ENCODE measurements around the gene PTPN4.

The PTPN4 gene

DNA sequence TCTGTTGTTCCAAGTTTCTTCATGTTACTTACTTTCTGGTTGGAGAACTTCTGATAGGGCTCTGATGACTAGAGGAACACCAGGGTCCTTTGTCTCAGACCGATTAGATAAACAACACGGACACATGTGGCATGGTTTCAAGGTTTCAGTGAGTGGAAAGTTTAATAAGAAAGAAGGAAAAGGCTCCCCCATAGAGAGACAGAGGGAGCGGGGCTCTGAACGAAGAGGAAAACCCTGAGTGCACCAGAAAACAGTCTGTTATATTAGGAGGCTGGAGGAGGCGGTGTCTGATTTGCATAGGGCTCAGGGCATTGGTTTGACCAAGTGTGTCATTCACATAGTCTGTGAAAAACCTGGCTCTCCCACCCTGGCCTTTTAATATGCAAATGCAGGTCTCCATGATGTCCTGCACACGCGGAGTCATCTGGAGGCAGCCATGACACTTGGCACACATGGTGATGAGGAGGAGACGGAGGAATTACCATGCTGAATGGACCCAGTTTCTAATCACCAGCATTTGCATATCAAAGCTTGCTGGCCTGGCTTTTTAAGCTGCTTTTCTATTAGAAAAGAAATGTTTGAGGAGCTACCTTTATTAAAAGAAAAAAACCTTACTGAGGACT, 94.2 kb downstream of the PTPN4 start:
- no peak for DNase-seq (ENCODE audit: low read depth in 2 of 3, low spot score in 1 of 3)

DNA sequence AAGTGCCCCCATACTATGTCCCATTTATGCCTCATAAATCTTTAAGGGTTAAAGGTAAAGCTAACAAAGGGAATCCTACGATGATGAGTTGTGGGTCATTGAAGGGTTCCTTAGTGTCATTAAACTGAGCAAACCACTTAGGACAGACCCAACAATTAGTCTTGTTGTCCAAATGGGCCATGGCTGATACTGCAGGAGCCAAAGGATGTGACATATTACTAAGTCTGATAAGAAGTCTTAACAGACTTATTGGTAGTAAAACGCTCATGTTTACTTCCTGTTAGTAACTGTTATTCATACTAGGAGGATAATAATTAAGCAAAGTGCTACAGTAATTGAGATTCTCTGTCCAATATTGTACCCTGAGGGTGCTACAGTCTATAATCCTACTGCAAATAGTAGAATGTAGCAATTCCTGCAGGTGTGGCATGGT, 96.8 kb downstream of the PTPN4 start:
- DNase-seq (ENCODE audit: low read depth in 2 of 3, low spot score in 1 of 3): no peak

DNA sequence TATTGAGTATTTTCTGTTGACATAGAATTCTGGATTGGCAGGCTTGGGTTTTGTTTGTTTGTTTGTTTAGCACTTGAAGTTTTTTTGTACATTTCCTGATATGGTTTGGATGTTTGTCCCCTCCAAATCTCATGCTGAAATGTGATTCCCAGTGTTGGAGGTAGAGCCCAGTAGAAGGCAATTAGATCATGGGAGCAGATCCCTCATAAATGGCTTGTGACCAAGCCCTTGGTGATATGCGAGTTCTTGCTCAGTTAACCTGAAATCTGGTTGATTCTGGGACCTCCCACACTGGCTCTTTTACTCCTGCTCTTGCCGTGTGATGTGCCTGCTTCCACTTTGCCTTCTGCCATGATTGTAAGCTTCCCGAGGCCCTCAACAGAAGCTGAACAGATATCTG, 98.0 kb downstream of the PTPN4 start:
- no peak for DNase-seq (ENCODE audit: low read depth in 2 of 3, low spot score in 1 of 3)

- no peak for DNase-seq (ENCODE audit: low read depth in 2 of 3, low spot score in 1 of 3)
Observed at GRCh38 chr2:119859528-119859927, 99.8 kb downstream of the PTPN4 start.

- DNase-seq (ENCODE audit: low read depth in 2 of 3, low spot score in 1 of 3): no peak
Observed at GRCh38 chr2:119860924-119861323, 101.2 kb downstream of the PTPN4 start.

DNA sequence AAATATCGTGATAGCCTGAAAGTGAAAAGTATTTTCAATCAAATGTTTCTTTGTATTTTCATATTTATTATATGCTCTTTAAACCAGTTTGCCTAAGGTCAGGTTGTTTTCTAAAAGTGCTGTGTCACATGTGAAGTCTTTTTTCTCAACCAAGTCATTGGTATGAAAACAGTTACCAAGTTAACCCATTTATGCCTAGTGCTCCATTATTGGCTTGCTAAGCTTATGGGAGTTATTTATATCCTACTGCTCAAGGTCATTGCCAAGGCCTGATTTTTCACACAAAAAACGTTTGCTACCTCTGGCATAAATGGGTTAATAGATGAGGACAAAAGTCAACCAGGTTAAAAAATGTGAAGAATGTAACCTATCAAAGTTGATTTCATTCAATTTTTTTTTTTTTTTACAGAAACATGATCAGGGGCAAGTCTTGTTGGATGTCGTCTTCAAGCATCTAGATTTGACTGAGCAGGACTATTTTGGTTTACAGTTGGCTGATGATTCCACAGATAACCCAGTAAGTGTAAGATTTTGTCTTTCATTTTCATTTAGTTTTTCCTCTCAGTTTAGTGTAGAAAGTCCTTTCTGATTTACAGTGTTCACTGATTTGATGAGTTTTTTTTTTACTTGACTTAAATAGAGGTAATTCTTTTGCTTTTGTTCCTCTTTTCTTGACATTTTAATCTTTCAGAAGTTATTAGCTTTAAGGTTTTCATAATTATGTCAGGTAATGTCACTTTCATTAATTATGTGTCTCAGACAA, 102.6 kb downstream of the PTPN4 start:
- no peak for DNase-seq (ENCODE audit: low read depth in 2 of 3, low spot score in 1 of 3)

DNA sequence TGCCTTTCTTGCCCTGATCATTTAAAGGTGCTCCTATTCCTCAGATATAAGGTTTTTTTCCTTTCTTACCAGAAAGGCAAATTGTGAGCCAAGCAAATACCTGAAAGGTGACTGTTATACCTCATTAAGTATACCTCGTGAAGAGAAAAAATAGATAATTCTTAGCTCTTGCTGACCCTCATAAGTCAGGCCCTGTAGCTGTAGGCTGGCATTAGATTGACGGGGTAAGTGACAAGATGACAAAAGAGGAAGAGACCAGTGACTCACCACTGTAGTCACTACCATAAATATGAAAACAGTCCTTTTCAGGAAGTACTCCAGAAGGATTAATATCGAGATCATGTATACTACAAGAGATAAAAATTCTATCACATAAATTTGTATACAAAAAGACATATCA, 104.6 kb downstream of the PTPN4 start:
- peak in 1 of 3 donors; percentile 1 for DNase-seq (ENCODE audit: low read depth in 2 of 3, low spot score in 1 of 3)

GRCh38 chr2:119871725-119872124, 112.0 kb downstream of the PTPN4 start:
- no peak for DNase-seq (ENCODE audit: low read depth in 2 of 3, low spot score in 1 of 3)

GRCh38 chr2:119873350-119874315, 113.9 kb downstream of the PTPN4 start:
- no peak for DNase-seq (ENCODE audit: low read depth in 2 of 3, low spot score in 1 of 3)

GRCh38 chr2:119879502-119879901, 119.8 kb downstream of the PTPN4 start:
- no peak for DNase-seq (ENCODE audit: low read depth in 2 of 3, low spot score in 1 of 3)

DNA sequence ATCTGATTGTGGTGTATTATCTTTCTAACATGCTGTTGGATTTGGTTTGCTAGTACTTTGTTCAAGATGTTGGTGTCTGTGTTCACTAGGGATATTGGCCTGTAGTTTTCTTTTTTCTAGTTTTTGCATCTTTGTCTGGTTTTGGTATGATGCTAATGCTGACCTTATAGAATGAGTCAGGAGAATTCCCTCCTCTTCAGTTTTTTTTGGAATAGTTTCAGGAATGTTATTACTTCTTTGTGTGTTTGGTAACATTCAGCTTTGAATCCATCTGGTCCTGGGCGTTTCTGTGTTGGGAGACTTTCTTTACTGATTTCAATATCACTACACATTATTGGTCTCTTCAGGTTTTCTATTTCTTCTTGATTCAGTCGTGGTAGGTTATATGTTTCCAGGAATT, 129.0 kb downstream of the PTPN4 start:
- DNase-seq (ENCODE audit: low read depth in 2 of 3, low spot score in 1 of 3): no peak

GRCh38 chr2:119897736-119898395, 138.1 kb downstream of the PTPN4 start:
- DNase-seq (ENCODE audit: low read depth in 2 of 3, low spot score in 1 of 3): no peak

GRCh38 chr2:119901013-119901412, 141.3 kb downstream of the PTPN4 start:
- no peak for DNase-seq (ENCODE audit: low read depth in 2 of 3, low spot score in 1 of 3)

DNA sequence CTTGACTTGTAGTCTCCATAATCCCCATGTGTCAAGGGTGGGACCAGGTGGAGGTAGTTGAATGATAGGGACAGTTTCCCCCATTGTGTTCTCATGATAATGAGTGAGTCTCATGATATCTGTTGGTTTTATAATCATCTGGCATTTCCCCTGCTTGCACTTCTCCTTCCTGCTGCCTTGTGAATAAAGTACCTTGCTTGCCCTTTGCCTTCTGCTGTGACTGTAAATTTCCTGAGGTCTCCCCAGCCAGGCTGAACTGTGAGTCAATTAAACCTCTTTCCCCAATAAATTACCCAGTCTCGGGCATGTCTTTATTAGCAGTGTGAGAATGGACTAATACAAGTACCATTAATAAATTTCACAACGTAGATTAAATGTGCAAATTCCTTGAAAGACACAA, 150.8 kb downstream of the PTPN4 start:
- DNase-seq (ENCODE audit: low read depth in 2 of 3, low spot score in 1 of 3): no peak

GRCh38 chr2:119914266-119914665, 154.5 kb downstream of the PTPN4 start:
- DNase-seq (ENCODE audit: low read depth in 2 of 3, low spot score in 1 of 3): no peak

GRCh38 chr2:119921825-119922224, 162.1 kb downstream of the PTPN4 start:
- no peak for DNase-seq (ENCODE audit: low read depth in 2 of 3, low spot score in 1 of 3)

DNA sequence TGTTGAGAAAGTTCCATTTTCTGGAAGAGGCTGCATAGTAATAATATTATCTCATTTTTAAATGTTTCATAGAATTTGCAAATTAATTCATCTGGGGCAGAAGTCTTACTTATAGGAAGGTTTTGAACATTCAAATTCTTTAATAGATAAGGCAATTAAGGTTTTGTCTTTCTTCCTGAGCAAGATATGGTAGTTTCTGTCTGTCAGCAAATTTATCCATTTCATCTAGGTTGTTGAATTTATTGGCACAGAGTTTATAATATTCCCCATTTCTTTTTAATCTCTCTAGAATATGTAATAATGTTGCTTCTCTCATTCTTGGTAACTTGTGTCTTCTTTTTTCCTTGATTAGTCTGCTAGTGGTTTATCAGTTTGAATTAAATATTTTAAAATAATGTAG, 163.0 kb downstream of the PTPN4 start:
- DNase-seq (ENCODE audit: low read depth in 2 of 3, low spot score in 1 of 3): no peak

- DNase-seq (ENCODE audit: low read depth in 2 of 3, low spot score in 1 of 3): no peak
Observed at GRCh38 chr2:119929537-119929936, 169.8 kb downstream of the PTPN4 start.

GRCh38 chr2:119932809-119933208, 173.1 kb downstream of the PTPN4 start:
- no peak for DNase-seq (ENCODE audit: low read depth in 2 of 3, low spot score in 1 of 3)

DNA sequence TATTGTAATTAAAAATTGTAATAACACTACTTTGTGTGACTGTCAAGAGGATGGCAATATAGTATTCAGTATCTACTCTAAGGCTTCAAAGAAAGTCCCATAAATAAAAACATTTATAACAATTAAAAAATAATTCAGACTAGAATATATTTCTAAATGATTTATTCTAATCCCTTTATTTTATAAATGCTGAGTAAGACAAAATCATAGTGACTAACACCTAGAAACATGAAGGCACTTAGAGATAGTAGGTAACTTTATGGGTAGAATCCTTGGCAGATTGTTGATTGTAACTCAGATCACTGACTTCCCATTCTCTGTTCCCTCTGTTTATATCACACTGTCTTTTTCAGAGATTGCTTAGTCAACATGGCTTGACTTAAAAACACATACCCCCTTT, 174.6 kb downstream of the PTPN4 start:
- no peak for DNase-seq (ENCODE audit: low read depth in 2 of 3, low spot score in 1 of 3)

DNA sequence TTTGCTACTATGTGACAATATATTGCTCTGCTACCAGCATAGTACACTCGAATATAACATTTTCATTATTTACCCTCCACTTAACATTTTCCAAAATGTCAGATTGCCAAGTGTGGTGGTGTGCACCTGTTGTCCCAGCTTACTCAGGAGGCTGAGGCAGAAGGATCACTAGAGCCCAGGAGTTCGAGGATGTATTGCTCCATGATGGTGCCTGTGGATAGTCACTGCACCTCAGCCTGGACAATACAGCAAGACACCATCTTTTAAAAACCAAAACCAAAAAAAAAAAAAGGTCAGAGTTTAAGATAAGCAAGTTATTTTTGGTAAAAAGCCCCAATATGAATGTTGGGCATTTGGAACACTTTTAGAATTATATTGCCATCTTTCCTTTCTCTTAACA, 178.0 kb downstream of the PTPN4 start:
- no peak for DNase-seq (ENCODE audit: low read depth in 2 of 3, low spot score in 1 of 3)

All from stimulated activated CD4-positive, alpha-beta T cell treated with anti-CD3 and anti-CD28 coated beads, Interleukin-12 subunit alpha, Interleukin-12 subunit beta, amount 100 ng/mL, for 48 hours (primary cell).